Central memory CD8-positive, alpha-beta T cell (primary cell): ENCODE measurements around the gene TEX55.
"Not testable (repeated sequence)": the region's sequence is repeated elsewhere in the genome, so short reads cannot be mapped to it uniquely, and the experiment has no call there.

Experiments used
- ATAC-seq: fragments of 150-1000 bp; cut with Tn5 transposase; replicated peaks from 2 replicates; pipeline ENCODE4 v1.10.0; 2022; ENCODE audit warnings: mild to moderate bottlenecking, moderate FRiP score, moderate number of reproducible peaks; ENCODE audit not compliant: poor library complexity, severe bottlenecking; ENCODE audit errors: extremely low read depth
- DNase-seq, 2 donors: peaks; one replicate each; pipeline ENCODE4 v3.0.0; 2021; ENCODE audit warnings: low spot score in 2 of 2
- H3K27ac Mint-ChIP-seq: one replicate; pipeline ENCODE4 v1.8.0; 2022; ENCODE audit warnings: low read depth, mild to moderate bottlenecking, moderate library complexity, mixed read lengths
- H3K27me3 Mint-ChIP-seq: one replicate; pipeline ENCODE4 v1.8.0; 2022; ENCODE audit warnings: mixed read lengths
- H3K36me3 Mint-ChIP-seq: one replicate; pipeline ENCODE4 v1.8.0; 2022; ENCODE audit warnings: mild to moderate bottlenecking, moderate library complexity, mixed read lengths; ENCODE audit not compliant: insufficient read depth
- H3K4me1 Mint-ChIP-seq: one replicate; pipeline ENCODE4 v1.8.0; 2022; ENCODE audit warnings: mixed read lengths
- H3K4me3 Mint-ChIP-seq: one replicate; pipeline ENCODE4 v1.8.0; 2022; ENCODE audit warnings: mild to moderate bottlenecking, moderate library complexity, mixed read lengths
- H3K9me3 Mint-ChIP-seq: one replicate; pipeline ENCODE4 v1.8.0; 2022; ENCODE audit warnings: mixed read lengths

The TEX55 gene

GRCh38 chr3:119140466-119140865, 5.5 kb upstream of the TEX55 start:
- Mint-ChIP-seq H3K9me3 (no peaks in the 10 kb centered on the region), H3K4me3 (no peak overlapping the region), H3K27ac (no peak overlapping the region), H3K27me3 (no peaks in the 10 kb centered on the region), H3K4me1 (no peaks in the 10 kb centered on the region), H3K36me3 (no peaks in the 10 kb centered on the region)
- DNase-seq: no peak
- ATAC-seq: no peak

GRCh38 chr3:119145128-119145499, 851 bp upstream of the TEX55 start:
- Mint-ChIP-seq H3K4me3 (no peak overlapping the region), H3K36me3 (peaks cover 2% of the 10 kb centered on the region), H3K27me3 (no peaks in the 10 kb centered on the region), H3K27ac (no peak overlapping the region), H3K4me1 (no peaks in the 10 kb centered on the region), H3K9me3 (no peaks in the 10 kb centered on the region)
- ATAC-seq (no peak), DNase-seq (no peak)

- DNase-seq (no peak), ATAC-seq (no peak)
- Mint-ChIP-seq H3K27me3 (no peaks in the 10 kb centered on the region), H3K4me3 (no peak overlapping the region), H3K9me3 (no peaks in the 10 kb centered on the region), H3K4me1 (no peaks in the 10 kb centered on the region), H3K27ac (no peak overlapping the region), H3K36me3 (peaks cover 2% of the 10 kb centered on the region)
Measured at GRCh38 chr3:119146578-119147375, 812 bp downstream of the TEX55 start.

GRCh38 chr3:119147494-119147893, 1.5 kb downstream of the TEX55 start:
- no peak overlapping the region for H3K4me3 Mint-ChIP-seq
- H3K27ac Mint-ChIP-seq: no peak overlapping the region
- no peaks in the 10 kb centered on the region for H3K9me3 Mint-ChIP-seq
- no peaks in the 10 kb centered on the region for H3K4me1 Mint-ChIP-seq
- H3K36me3 Mint-ChIP-seq: peaks cover 2% of the 10 kb centered on the region
- DNase-seq (no peak), ATAC-seq (no peak)
- peaks cover 1% of the 10 kb centered on the region for H3K27me3 Mint-ChIP-seq

GRCh38 chr3:119148493-119149180, 2.7 kb downstream of the TEX55 start:
- Mint-ChIP-seq H3K36me3 (peaks cover 2% of the 10 kb centered on the region), H3K4me1 (no peaks in the 10 kb centered on the region), H3K4me3 (no peak overlapping the region), H3K27me3 (peaks cover 13% of the 10 kb centered on the region), H3K9me3 (peaks cover 4% of the 10 kb centered on the region), H3K27ac (no peak overlapping the region)
- no peak for ATAC-seq
- DNase-seq: no peak

GRCh38 chr3:119149484-119149883, 3.5 kb downstream of the TEX55 start:
- peaks cover 8% of the 10 kb centered on the region for H3K9me3 Mint-ChIP-seq
- no peaks in the 10 kb centered on the region for H3K4me1 Mint-ChIP-seq
- peaks cover 3% of the 10 kb centered on the region for H3K36me3 Mint-ChIP-seq
- no peak for DNase-seq
- no peak overlapping the region for H3K4me3 Mint-ChIP-seq
- H3K27me3 Mint-ChIP-seq: peaks cover 21% of the 10 kb centered on the region
- peak; percentile 58 for ATAC-seq
- H3K27ac Mint-ChIP-seq: peak overlapping the region; percentile 51

GRCh38 chr3:119156868-119157267, 10.9 kb downstream of the TEX55 start:
- no peak overlapping the region for H3K4me3 Mint-ChIP-seq
- H3K27ac Mint-ChIP-seq: no peak overlapping the region
- DNase-seq (no peak), ATAC-seq (no peak)
- peaks cover 12% of the 10 kb centered on the region for H3K9me3 Mint-ChIP-seq
- H3K4me1 Mint-ChIP-seq: no peaks in the 10 kb centered on the region
- H3K27me3 Mint-ChIP-seq: peaks cover 55% of the 10 kb centered on the region
- H3K36me3 Mint-ChIP-seq: peaks cover 1% of the 10 kb centered on the region

- H3K27ac Mint-ChIP-seq: no peak overlapping the region
- no peak overlapping the region for H3K4me3 Mint-ChIP-seq
- DNase-seq: no peak
- peaks cover 60% of the 10 kb centered on the region for H3K27me3 Mint-ChIP-seq
- H3K9me3 Mint-ChIP-seq: peaks cover 12% of the 10 kb centered on the region
- ATAC-seq: no peak
- peaks cover 1% of the 10 kb centered on the region for H3K36me3 Mint-ChIP-seq
- H3K4me1 Mint-ChIP-seq: no peaks in the 10 kb centered on the region
Measured at GRCh38 chr3:119157971-119158370, 12.0 kb downstream of the TEX55 start.

- Mint-ChIP-seq H3K27me3 (peaks cover 53% of the 10 kb centered on the region), H3K4me3 (no peak overlapping the region), H3K4me1 (no peaks in the 10 kb centered on the region), H3K9me3 (peaks cover 4% of the 10 kb centered on the region), H3K36me3 (no peaks in the 10 kb centered on the region), H3K27ac (no peak overlapping the region)
- DNase-seq (no peak), ATAC-seq (no peak)
Measured at GRCh38 chr3:119160361-119160760, 14.4 kb downstream of the TEX55 start.

GRCh38 chr3:119160815-119161214, 14.8 kb downstream of the TEX55 start:
- H3K36me3 Mint-ChIP-seq: no peaks in the 10 kb centered on the region
- H3K4me3 Mint-ChIP-seq: no peak overlapping the region
- H3K4me1 Mint-ChIP-seq: no peaks in the 10 kb centered on the region
- DNase-seq (no peak), ATAC-seq (no peak)
- no peak overlapping the region for H3K27ac Mint-ChIP-seq
- peaks cover 4% of the 10 kb centered on the region for H3K9me3 Mint-ChIP-seq
- H3K27me3 Mint-ChIP-seq: peaks cover 50% of the 10 kb centered on the region

GRCh38 chr3:119161240-119161639, 15.3 kb downstream of the TEX55 start:
- ATAC-seq: no peak
- peaks cover 50% of the 10 kb centered on the region for H3K27me3 Mint-ChIP-seq
- peaks cover 4% of the 10 kb centered on the region for H3K9me3 Mint-ChIP-seq
- DNase-seq: no peak
- no peak overlapping the region for H3K27ac Mint-ChIP-seq
- no peaks in the 10 kb centered on the region for H3K36me3 Mint-ChIP-seq
- H3K4me3 Mint-ChIP-seq: no peak overlapping the region
- no peaks in the 10 kb centered on the region for H3K4me1 Mint-ChIP-seq

- H3K4me3 Mint-ChIP-seq, H3K9me3 Mint-ChIP-seq, ATAC-seq, H3K4me1 Mint-ChIP-seq, H3K27ac Mint-ChIP-seq, H3K36me3 Mint-ChIP-seq, DNase-seq: not testable (repeated sequence)
- peaks cover 34% of the 10 kb centered on the region for H3K27me3 Mint-ChIP-seq
Measured at GRCh38 chr3:119164745-119165144, 18.8 kb downstream of the TEX55 start.

- Mint-ChIP-seq H3K36me3 (no peaks in the 10 kb centered on the region), H3K27me3 (no peaks in the 10 kb centered on the region), H3K9me3 (no peaks in the 10 kb centered on the region), H3K4me1 (no peaks in the 10 kb centered on the region), H3K4me3 (no peak overlapping the region), H3K27ac (no peak overlapping the region)
- no peak for DNase-seq
- ATAC-seq: no peak
Measured at GRCh38 chr3:119170821-119171220, 24.9 kb downstream of the TEX55 start.
